Adrenal gland (tissue), 5 donors: ENCODE results near the gene CNTNAP1.

Experiments used
- POLR2A ChIP-seq, 2 donors: fragments of 450-650 bp; IDR thresholded peaks; one replicate each; pipeline ENCODE4 v1.6.1; 2017; ENCODE audit warnings: antibody characterized with exemption in 2 of 2, mild to moderate bottlenecking in 2 of 2, moderate library complexity in 1 of 2
- TF ChIP-seq, protein P1 (sequence below), 6 experiments: fragments of 450-650 bp in 4 of 6; fragments of 200-600 bp in 2 of 6; sonication (generic) in 1 of 6; IDR thresholded peaks; 1 replicate in 5 of 6; 2 replicates in 1 of 6; pipeline versions ENCODE4 v1.5.1 to v1.8.0; 2016 to 2021; ENCODE audit warnings: antibody characterized with exemption in 6 of 6, mild to moderate bottlenecking in 2 of 6, moderate library complexity in 1 of 6
- donor health status: DM: no; HTN: no; CAD: no.

DNA sequence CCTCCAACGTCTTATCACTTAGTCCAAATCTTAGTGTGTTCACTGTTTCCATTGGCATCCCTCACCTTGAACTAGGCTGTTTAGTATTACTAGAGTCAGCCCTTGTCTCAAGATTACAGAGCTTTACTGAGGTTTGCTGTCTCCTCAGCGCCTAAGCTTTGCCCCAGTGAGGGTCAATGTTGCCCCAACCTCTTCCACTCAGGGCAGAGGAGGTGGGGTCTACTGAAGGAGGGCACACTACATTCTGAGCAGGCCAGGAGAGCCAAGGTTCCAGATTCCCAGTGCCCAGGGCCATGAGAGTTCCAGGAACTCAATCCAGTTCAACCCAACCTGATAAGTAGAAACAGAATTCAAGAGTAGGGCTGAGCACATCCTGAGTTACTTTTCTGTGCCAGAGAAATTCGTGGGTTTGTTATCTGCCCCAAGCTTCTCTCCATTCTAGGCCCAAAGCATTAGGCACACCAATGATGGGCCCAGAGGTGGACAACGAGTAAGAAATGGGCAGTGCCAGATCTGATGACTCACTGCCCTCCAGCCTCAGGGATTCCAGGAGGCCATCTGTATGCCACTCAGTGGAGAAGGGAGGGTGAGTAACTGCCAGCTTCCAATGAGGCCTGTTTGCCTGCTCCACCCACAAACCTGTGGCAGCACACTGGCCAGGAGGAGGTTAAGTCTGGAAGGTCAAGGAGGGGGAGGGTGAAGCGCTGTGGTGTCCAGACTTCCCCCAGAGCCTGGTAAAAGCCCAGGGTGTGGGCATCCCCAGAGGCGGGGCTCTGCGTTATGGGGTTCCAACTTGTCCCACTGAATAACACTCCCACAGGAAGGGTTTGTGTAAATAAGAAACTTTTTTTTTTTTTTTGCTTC is 15.0 kb upstream of the CNTNAP1 start:
- TF ChIP-seq, protein P1, sequence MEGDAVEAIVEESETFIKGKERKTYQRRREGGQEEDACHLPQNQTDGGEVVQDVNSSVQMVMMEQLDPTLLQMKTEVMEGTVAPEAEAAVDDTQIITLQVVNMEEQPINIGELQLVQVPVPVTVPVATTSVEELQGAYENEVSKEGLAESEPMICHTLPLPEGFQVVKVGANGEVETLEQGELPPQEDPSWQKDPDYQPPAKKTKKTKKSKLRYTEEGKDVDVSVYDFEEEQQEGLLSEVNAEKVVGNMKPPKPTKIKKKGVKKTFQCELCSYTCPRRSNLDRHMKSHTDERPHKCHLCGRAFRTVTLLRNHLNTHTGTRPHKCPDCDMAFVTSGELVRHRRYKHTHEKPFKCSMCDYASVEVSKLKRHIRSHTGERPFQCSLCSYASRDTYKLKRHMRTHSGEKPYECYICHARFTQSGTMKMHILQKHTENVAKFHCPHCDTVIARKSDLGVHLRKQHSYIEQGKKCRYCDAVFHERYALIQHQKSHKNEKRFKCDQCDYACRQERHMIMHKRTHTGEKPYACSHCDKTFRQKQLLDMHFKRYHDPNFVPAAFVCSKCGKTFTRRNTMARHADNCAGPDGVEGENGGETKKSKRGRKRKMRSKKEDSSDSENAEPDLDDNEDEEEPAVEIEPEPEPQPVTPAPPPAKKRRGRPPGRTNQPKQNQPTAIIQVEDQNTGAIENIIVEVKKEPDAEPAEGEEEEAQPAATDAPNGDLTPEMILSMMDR (IDR thresholded peaks at IDR 0.05): no peak
- peak in 1 of 2 donors; percentile 23 for TF ChIP-seq POLR2A (IDR thresholded peaks at IDR 0.05)
